ENCODE results near the gene SPEM2. TPM values are rescaled to one million over a fixed set of nuclear protein-coding genes. Genes with fewer than 3 reads are reported as not detected.
"Not testable (repeated sequence)": the region's sequence is repeated elsewhere in the genome, so short reads cannot be mapped to it uniquely, and the experiment has no call there.

SPEM2 gene
- total RNA-seq, 1 donor from 2014 or later: not detected

DNA sequence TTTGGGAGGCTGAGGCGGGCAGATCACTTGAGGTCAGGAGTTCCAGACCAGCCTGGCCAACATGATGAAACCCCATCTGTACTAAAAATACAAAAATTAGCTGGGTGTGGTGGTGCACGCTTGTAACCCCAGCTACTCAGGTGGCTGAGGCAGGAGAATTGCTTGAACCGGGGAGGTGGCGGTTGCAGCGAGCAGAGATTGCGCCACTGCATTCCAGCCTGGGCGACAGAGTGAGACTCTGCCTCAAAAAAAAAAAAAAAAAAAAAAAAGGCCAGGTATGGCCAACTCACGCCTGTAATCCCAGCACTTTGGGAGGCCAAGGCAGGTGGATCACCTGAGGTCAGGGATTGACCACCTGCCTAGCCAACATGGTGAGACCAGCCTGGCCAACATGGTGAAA is 49.4 kb downstream of the SPEM2 start:
- not testable (repeated sequence) for DNase-seq

DNA sequence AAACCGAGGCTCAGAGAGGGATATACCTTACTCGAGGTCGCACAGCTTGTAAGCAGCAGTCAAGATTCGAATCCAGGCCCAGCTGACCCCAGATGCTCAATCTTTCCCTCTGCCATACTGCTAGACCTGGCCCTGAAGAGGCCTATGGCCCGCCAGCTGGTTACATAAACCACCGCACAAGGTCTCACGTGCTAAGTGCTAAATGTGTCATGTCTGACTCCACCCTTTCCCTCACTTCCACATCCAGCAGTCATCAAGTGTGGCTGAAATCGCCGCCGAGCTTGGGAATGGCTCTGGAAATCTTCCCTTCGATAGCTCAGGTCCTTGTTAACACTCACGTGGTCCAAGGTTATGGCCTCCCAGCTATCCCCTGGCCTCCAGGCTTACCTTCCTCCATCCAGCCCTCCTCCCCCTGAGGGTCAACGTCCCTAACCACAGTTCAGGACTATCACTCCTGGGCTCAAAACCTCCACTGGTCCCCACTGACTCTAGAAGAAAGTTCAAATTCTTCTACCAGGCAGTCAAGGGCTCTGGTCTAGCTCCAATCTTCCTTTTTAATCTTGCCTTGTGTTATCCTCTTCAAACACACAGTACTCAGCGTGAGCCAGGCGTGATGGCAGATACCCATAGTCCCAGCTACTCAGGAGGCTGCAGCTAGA is 50.5 kb downstream of the SPEM2 start:
- DNase-seq: no peak

GRCh38 chr17:7476494-7476893 is 51.1 kb downstream of the SPEM2 start:
- no peak for DNase-seq

DNA sequence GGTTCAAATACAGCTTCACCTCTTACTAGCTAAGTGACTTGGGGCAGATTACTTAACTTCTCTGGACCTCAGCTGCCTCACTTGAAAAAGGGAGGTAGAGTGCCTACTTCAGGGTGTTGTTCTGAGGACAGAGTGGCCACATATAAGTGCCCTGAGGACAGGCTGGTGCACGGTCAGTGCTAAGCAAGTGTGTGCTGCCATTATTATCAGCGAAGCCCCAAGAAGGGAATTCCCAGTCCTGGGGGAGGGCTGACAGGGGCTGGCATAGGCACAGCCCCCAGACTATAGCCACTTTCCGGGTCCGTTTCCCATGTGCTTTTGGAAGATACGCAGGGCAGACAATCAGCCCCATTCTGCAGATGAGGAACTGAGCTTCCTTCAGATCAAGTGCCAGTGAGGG is 51.5 kb downstream of the SPEM2 start:
- DNase-seq: no peak

Other genes with a start within 250 kb of the SPEM2 start
- gene ASGR1, start 246.2 kb upstream of the SPEM2 start, total RNA-seq: 3.7 TPM
- 16.5 TPM for gene DLG4, start 205.8 kb upstream of the SPEM2 start, total RNA-seq
- gene ACADVL, start 205.7 kb upstream of the SPEM2 start, total RNA-seq: 261 TPM
- gene DVL2, start 191.1 kb upstream of the SPEM2 start, total RNA-seq: 47.5 TPM
- gene PHF23, start 186.2 kb upstream of the SPEM2 start, total RNA-seq: 27.0 TPM
- gene GABARAP, start 183.2 kb upstream of the SPEM2 start, total RNA-seq: 223 TPM
- gene CTDNEP1, start 173.9 kb upstream of the SPEM2 start, total RNA-seq: 44.1 TPM
- 27.5 TPM for gene ELP5, start 173.4 kb upstream of the SPEM2 start, total RNA-seq
- gene CLDN7, start 163.1 kb upstream of the SPEM2 start, total RNA-seq: 5.4 TPM
- gene SLC2A4, start 143.9 kb upstream of the SPEM2 start, total RNA-seq: 11.7 TPM
- gene YBX2, start 131.0 kb upstream of the SPEM2 start, total RNA-seq: 1.3 TPM
- 186 TPM for gene EIF5A, start 118.0 kb upstream of the SPEM2 start, total RNA-seq
- 17.2 TPM for gene GPS2, start 110.3 kb upstream of the SPEM2 start, total RNA-seq
- gene NEURL4, start 96.3 kb upstream of the SPEM2 start, total RNA-seq: 14.2 TPM
- 4.7 TPM for gene ACAP1, start 89.1 kb upstream of the SPEM2 start, total RNA-seq
- gene KCTD11, start 73.5 kb upstream of the SPEM2 start, total RNA-seq: 6.3 TPM
- gene TMEM95, start 70.5 kb upstream of the SPEM2 start, total RNA-seq: not detected
- 2.5 TPM for gene TNK1, start 44.5 kb upstream of the SPEM2 start, total RNA-seq
- 16.0 TPM for gene PLSCR3, start 31.1 kb upstream of the SPEM2 start, total RNA-seq
- gene TMEM256, start 21.5 kb upstream of the SPEM2 start, total RNA-seq: 75.9 TPM
- gene NLGN2, start 17.8 kb upstream of the SPEM2 start, total RNA-seq: 8.8 TPM
- not detected for gene SPEM1, start 5.3 kb upstream of the SPEM2 start, total RNA-seq
- gene SPEM3, start 3.2 kb downstream of the SPEM2 start, total RNA-seq: not detected
- 3.3 TPM for gene TMEM102, start 9.8 kb downstream of the SPEM2 start, total RNA-seq
- 3.4 TPM for gene FGF11, start 13.9 kb downstream of the SPEM2 start, total RNA-seq
- 12.5 TPM for gene CHRNB1, start 19.4 kb downstream of the SPEM2 start, total RNA-seq
- 16.7 TPM for gene ZBTB4, start 54.0 kb downstream of the SPEM2 start, total RNA-seq
- not detected for gene SLC35G6, start 55.8 kb downstream of the SPEM2 start, total RNA-seq
- gene POLR2A, start 58.8 kb downstream of the SPEM2 start, total RNA-seq: 73.0 TPM
- gene TNFSF12, start 123.4 kb downstream of the SPEM2 start, total RNA-seq: 4.5 TPM
- 1.7 TPM for gene TNFSF13, start 133.1 kb downstream of the SPEM2 start, total RNA-seq
- 29.8 TPM for gene SENP3, start 136.3 kb downstream of the SPEM2 start, total RNA-seq
- gene CD68, start 154.0 kb downstream of the SPEM2 start, total RNA-seq: 9.2 TPM
- 30.7 TPM for gene MPDU1, start 158.2 kb downstream of the SPEM2 start, total RNA-seq
- 7.8 TPM for gene SOX15, start 164.5 kb downstream of the SPEM2 start, total RNA-seq
- gene FXR2, start 189.3 kb downstream of the SPEM2 start, total RNA-seq: 25.5 TPM
- gene SAT2, start 202.2 kb downstream of the SPEM2 start, total RNA-seq: 33.8 TPM
- gene SHBG, start 204.5 kb downstream of the SPEM2 start, total RNA-seq: 0.49 TPM
- gene ATP1B2, start 225.3 kb downstream of the SPEM2 start, total RNA-seq: 2.9 TPM

All from skin of body (tissue), 2 donors.